ENCODE measurements around the gene PGA4.
"Not testable (repeated sequence)": the region's sequence is repeated elsewhere in the genome, so short reads cannot be mapped to it uniquely, and the experiment has no call there.

Gene PGA4

GRCh38 chr11:61222047-61222446 is at the start of gene PGA4:
Gene PGA4, plus strand, starts transcription at chr11:61222347. Its CDS starts 54 bp downstream, at chr11:61222401.
- DNase-seq, result not testable (repeated sequence)

- peak; percentile 38 to 57 (median 38) for DNase-seq
Measured at GRCh38 chr11:61172356-61172755, 49.8 kb upstream of the PGA4 start.

- peak in 1 of 3 donors; percentile 15 for DNase-seq
Measured at GRCh38 chr11:61172888-61173287, 49.3 kb upstream of the PGA4 start.

- DNase-seq, result no peak
Measured at GRCh38 chr11:61173456-61173855, 48.7 kb upstream of the PGA4 start.

GRCh38 chr11:61174273-61174672 is 47.9 kb upstream of the PGA4 start:
- DNase-seq, result no peak

GRCh38 chr11:61174949-61175348 is 47.2 kb upstream of the PGA4 start:
- DNase-seq, result no peak

- DNase-seq, result no peak
Measured at GRCh38 chr11:61176446-61176845, 45.7 kb upstream of the PGA4 start.

GRCh38 chr11:61180205-61180604 is 41.9 kb upstream of the PGA4 start:
- not testable (repeated sequence) for DNase-seq

- DNase-seq, result no peak
Measured at GRCh38 chr11:61181489-61181888, 40.7 kb upstream of the PGA4 start.

GRCh38 chr11:61183645-61184044 is 38.5 kb upstream of the PGA4 start:
- DNase-seq, result no peak

GRCh38 chr11:61186504-61186903 is 35.6 kb upstream of the PGA4 start:
- no peak for DNase-seq

GRCh38 chr11:61187505-61188130 is 34.5 kb upstream of the PGA4 start:
- DNase-seq, result peak; percentile 82 to 88 (median 87)

GRCh38 chr11:61189933-61190332 is 32.2 kb upstream of the PGA4 start:
- DNase-seq, result no peak

- no peak for DNase-seq
Measured at GRCh38 chr11:61193596-61193995, 28.6 kb upstream of the PGA4 start.

- no peak for DNase-seq
Measured at GRCh38 chr11:61194169-61194671, 27.9 kb upstream of the PGA4 start.

- DNase-seq, result no peak
Measured at GRCh38 chr11:61194981-61195695, 27.0 kb upstream of the PGA4 start.

GRCh38 chr11:61195719-61196118 is 26.4 kb upstream of the PGA4 start:
- DNase-seq, result no peak

GRCh38 chr11:61198361-61198760 is 23.8 kb upstream of the PGA4 start:
- no peak for DNase-seq

- no peak for DNase-seq
Measured at GRCh38 chr11:61198948-61199523, 23.1 kb upstream of the PGA4 start.

GRCh38 chr11:61201476-61201875 is 20.7 kb upstream of the PGA4 start:
- no peak for DNase-seq

- DNase-seq, result not testable (repeated sequence)
Measured at GRCh38 chr11:61202950-61203746, 19.0 kb upstream of the PGA4 start, which contains the start of gene PGA3. Gene PGA3, plus strand, starts transcription at chr11:61203515. Its CDS starts 50 bp downstream, at chr11:61203565.

- not testable (repeated sequence) for DNase-seq
Measured at GRCh38 chr11:61203873-61204272, 18.3 kb upstream of the PGA4 start.

GRCh38 chr11:61204502-61205059 is 17.6 kb upstream of the PGA4 start:
- DNase-seq, result not testable (repeated sequence)
